Uterus (tissue), 4 donors: ENCODE measurements around the gene LGR6. TPM values are rescaled to one million over a fixed set of nuclear protein-coding genes. Genes with fewer than 3 reads are reported as not detected.
"Not testable (repeated sequence)": the region's sequence is repeated elsewhere in the genome, so short reads cannot be mapped to it uniquely, and the experiment has no call there.

Experiments used
- DNase-seq, 2 donors: peaks; one replicate each; pipeline ENCODE4 v3.0.0-alpha.2; 2019 to 2020
- H3K27ac ChIP-seq, 2 donors: fragments of 200-600 bp; sonication (generic); 1 replicate in 1 of 2; 2 replicates in 1 of 2; pipeline ENCODE4 v1.5.1; 2016 to 2018
- H3K27me3 ChIP-seq, 2 donors: fragments of 200-600 bp; sonication (generic); one replicate each; pipeline ENCODE4 v1.5.1; 2018 to 2019; ENCODE audit warnings: control low read depth in 1 of 2
- H3K36me3 ChIP-seq, 2 donors: fragments of 200-600 bp; sonication (generic); one replicate each; pipeline ENCODE4 v1.5.1; 2019; ENCODE audit warnings: control low read depth in 1 of 2
- H3K4me1 ChIP-seq, 2 donors: fragments of 200-600 bp; sonication (generic); one replicate each; pipeline ENCODE4 v1.5.1; 2018 to 2019; ENCODE audit warnings: control low read depth in 1 of 2
- H3K4me3 ChIP-seq, 2 donors: fragments of 200-600 bp; sonication (generic); 1 replicate in 1 of 2; 2 replicates in 1 of 2; pipeline ENCODE4 v1.5.1; 2018 to 2019; ENCODE audit warnings: mild to moderate bottlenecking in 1 of 2
- H3K9me3 ChIP-seq, 2 donors: fragments of 200-600 bp; sonication (generic); one replicate each; pipeline ENCODE4 v1.5.1; 2019; ENCODE audit warnings: control low read depth in 1 of 2
- POLR2A ChIP-seq, 2 donors: fragments of 450-650 bp; IDR thresholded peaks; one replicate each; pipeline ENCODE4 v1.6.1; 2016; ENCODE audit warnings: antibody characterized with exemption in 2 of 2, mild to moderate bottlenecking in 1 of 2, moderate library complexity in 1 of 2
- intact Hi-C: fragments of 100-400 bp; cut with DNase I; formaldehyde crosslinking; loops from one replicate; pipeline ENCODE4 v1.15.1; 2023; ENCODE audit warnings: low total_unique reads
- total RNA-seq, 4 donors: library from RNA; depleted of rRNA in 3 of 4; stranded (reverse); fragments of >200 nt in 3 of 4; gene quantifications; one replicate each; pipeline versions ENCODE4 v1.1.0 to v1.2.4, GENCODE V29; 2014 to 2023
- TF ChIP-seq, protein P1 (sequence below), 4 experiments: fragments of 200-600 bp in 2 of 4; fragments of 450-650 bp in 2 of 4; sonication (generic) in 2 of 4; IDR thresholded peaks; one replicate each; pipeline ENCODE4 v1.5.1; 2016 to 2019; ENCODE audit warnings: antibody characterized with exemption in 4 of 4, mild to moderate bottlenecking in 2 of 4, moderate library complexity in 1 of 4
- donor health status: DM: yes; HTN: yes; CAD: no.

Gene LGR6
- total RNA-seq, 4 donors from 2014 or later = 3.5 to 7.2 (median 4.0) TPM; not detected in 1

DNA sequence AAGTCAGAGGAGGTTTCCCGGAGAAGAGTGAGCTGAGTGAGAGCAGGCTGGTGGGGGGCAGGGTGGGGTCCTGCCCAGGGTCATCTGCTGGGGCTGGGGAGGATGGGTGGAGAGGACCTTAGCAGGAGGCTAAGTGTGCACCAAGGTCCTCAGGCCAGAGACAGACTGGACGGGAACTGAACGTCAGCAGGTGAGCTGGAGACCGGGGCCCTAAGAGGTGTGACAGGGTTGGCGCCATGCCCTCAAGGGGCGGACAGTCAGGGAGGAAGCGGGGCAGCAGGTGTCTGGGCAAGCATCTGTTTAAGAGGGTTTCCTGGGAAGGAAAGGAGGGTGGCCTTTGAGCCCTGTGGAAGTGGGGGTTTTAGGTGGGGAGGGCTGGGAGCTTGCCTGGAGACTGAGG is 19.6 kb upstream of the LGR6 start:
- no peak for DNase-seq
- intact Hi-C loops = no loop called here
- no peaks in the 10 kb centered on the region for H3K9me3 ChIP-seq
- no peaks in the 10 kb centered on the region for H3K36me3 ChIP-seq
- H3K27ac ChIP-seq = no peak overlapping the region
- H3K4me3 ChIP-seq = no peak overlapping the region
- no peaks in the 10 kb centered on the region for H3K27me3 ChIP-seq
- TF ChIP-seq POLR2A (IDR thresholded peaks at IDR 0.05) = no peak
- TF ChIP-seq, protein P1, sequence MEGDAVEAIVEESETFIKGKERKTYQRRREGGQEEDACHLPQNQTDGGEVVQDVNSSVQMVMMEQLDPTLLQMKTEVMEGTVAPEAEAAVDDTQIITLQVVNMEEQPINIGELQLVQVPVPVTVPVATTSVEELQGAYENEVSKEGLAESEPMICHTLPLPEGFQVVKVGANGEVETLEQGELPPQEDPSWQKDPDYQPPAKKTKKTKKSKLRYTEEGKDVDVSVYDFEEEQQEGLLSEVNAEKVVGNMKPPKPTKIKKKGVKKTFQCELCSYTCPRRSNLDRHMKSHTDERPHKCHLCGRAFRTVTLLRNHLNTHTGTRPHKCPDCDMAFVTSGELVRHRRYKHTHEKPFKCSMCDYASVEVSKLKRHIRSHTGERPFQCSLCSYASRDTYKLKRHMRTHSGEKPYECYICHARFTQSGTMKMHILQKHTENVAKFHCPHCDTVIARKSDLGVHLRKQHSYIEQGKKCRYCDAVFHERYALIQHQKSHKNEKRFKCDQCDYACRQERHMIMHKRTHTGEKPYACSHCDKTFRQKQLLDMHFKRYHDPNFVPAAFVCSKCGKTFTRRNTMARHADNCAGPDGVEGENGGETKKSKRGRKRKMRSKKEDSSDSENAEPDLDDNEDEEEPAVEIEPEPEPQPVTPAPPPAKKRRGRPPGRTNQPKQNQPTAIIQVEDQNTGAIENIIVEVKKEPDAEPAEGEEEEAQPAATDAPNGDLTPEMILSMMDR (IDR thresholded peaks at IDR 0.05) = no peak
- H3K4me1 ChIP-seq = no peaks in the 10 kb centered on the region

DNA sequence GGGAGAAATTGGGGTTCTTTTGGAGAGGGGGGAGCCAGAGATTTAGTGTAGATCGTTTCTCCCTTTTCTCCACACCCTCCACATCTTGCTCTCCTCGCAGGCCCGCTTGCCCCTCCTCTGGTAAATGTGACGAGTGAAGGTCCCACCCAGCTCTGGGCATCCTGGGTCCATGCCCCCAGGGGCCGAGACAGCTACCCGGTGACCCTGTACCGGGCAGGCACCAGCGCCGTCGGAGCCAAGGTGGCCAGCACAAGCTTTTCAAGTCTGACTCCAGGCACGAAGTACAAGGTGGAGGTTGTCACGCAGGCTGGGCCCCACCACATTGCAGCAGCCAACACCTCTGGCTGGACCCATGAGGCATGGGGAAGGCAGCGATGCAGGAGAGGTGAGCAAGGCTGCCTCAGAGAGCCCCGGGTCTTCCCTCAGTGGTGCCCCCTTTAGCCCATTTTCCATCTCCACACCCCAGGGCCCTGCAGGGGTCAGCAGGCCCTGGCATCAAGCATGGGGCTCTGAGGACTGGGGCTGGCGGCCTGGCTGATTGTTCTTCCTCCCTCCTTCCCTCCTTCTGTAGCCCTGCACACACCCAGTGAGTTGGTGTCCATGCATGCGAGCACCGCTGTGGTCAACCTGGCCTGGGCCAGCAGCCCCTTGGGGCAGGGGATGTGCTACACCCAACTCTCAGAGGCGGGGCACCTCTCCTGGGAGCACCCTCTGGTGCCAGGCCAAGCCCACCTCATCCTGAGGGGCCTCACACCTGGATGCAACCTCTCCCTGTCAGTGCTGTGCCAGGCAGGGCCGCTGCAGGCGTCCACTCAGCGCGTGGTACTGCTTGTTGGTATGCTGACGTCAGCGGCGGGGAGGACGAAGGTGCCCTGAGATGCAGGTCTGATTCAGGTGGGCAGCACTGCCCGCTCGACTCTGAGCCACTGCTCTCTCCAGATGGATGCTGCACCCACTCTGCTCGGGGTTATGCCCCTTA is 16.4 kb upstream of the LGR6 start:
- DNase-seq = no peak
- no peaks in the 10 kb centered on the region for H3K27me3 ChIP-seq
- no peak overlapping the region for H3K27ac ChIP-seq
- no peak overlapping the region for H3K4me3 ChIP-seq
- H3K9me3 ChIP-seq = no peaks in the 10 kb centered on the region
- no peaks in the 10 kb centered on the region for H3K36me3 ChIP-seq
- TF ChIP-seq, protein P1 (IDR thresholded peaks at IDR 0.05) = no peak
- no peak for TF ChIP-seq POLR2A (IDR thresholded peaks at IDR 0.05)
- intact Hi-C loops = no loop called here
- no peaks in the 10 kb centered on the region for H3K4me1 ChIP-seq

DNA sequence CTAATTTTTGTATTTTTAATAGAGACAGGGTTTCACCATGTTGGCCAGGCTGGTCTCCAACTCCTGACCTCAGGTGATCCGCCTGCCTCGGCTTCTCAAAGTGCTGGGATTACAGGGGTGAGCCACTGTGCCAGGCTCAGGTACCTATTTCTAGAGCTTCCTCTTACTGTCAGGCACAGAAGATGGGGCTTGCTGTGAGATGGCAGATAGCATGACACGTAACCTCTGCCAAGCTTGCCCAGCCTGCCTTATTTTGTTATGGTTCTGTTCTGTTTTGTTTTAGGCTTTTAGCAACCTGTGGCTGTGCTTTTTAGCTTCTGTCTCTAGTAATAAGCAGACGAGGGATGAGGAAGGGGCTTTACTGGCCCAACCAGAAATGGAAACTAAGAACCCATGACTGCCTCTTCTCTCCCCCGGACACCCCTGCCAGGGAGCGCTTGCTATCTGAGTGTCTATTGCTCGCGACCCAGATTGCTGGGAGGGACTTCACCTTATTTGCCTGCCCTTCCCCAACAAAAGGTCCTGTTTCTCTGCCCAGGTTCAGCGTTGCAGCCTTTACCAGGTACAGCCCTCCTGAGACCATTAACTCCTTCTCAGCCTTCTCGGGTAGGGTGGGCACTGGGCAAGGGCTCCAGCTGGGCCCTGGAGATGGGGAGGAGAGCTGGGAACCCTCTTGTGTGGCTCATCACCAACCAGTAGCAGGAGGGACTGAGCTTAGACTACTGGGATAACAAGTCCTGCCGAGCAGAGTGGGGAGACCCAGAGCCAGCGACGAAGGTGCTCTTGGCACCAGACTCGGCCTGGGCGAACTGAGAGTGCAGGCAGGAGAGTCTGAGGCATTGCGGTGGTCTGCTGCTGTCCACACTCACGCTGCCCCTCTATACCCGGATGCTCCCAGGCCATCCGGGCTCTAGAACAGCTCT is 13.5 kb upstream of the LGR6 start:
- intact Hi-C loops = no loop called here
- no peaks in the 10 kb centered on the region for H3K36me3 ChIP-seq
- TF ChIP-seq POLR2A (IDR thresholded peaks at IDR 0.05) = no peak
- TF ChIP-seq, protein P1 (IDR thresholded peaks at IDR 0.05) = no peak
- DNase-seq = no peak
- H3K27me3 ChIP-seq = no peaks in the 10 kb centered on the region
- no peak overlapping the region for H3K27ac ChIP-seq
- H3K4me1 ChIP-seq = no peaks in the 10 kb centered on the region
- no peaks in the 10 kb centered on the region for H3K9me3 ChIP-seq
- no peak overlapping the region for H3K4me3 ChIP-seq

- intact Hi-C loops, H3K4me1 ChIP-seq, DNase-seq, H3K4me3 ChIP-seq, H3K9me3 ChIP-seq, H3K27me3 ChIP-seq, H3K36me3 ChIP-seq, H3K27ac ChIP-seq: not testable (repeated sequence)
Observed at GRCh38 chr1:202180751-202181139, 12.9 kb upstream of the LGR6 start.

- intact Hi-C loops = no loop called here
- H3K4me3 ChIP-seq = no peak overlapping the region
- TF ChIP-seq, protein P1 (IDR thresholded peaks at IDR 0.05) = no peak
- no peak for TF ChIP-seq POLR2A (IDR thresholded peaks at IDR 0.05)
- H3K27ac ChIP-seq = no peak overlapping the region
- DNase-seq = no peak
- H3K27me3 ChIP-seq = no peaks in the 10 kb centered on the region
- H3K4me1 ChIP-seq = no peaks in the 10 kb centered on the region
- H3K9me3 ChIP-seq = no peaks in the 10 kb centered on the region
- H3K36me3 ChIP-seq = no peaks in the 10 kb centered on the region
Observed at GRCh38 chr1:202181586-202181985, 12.0 kb upstream of the LGR6 start.
